H1 (cell line): ENCODE data around the gene TPPP3. TPM values are rescaled to one million over a fixed set of nuclear protein-coding genes. Genes with fewer than 3 reads are reported as not detected.

ENCODE experiments used
- CTCF ChIA-PET: fragments of 300-600 bp; sonication (Branson Sonifier 250); formaldehyde crosslinking; loops from one replicate; lab custom pipeline; 2021; ENCODE audit not compliant: partially characterized antibody; lab: Charles Lee
- POLR2A ChIA-PET: fragments of 300-600 bp; sonication (Branson Sonifier 250); formaldehyde crosslinking; loops from one replicate; lab custom pipeline; 2021; ENCODE audit warnings: inconsistent platforms; ENCODE audit not compliant: partially characterized antibody; lab: Charles Lee
- DNase-seq, 2 experiments: peaks; one replicate each; pipeline versions ENCODE4 v3.0.0 to v3.0.0-alpha.2; 2010 to 2022; ENCODE audit warnings: low spot score in 2 of 2, low read depth in 1 of 2, mixed read lengths in 1 of 2
- FAIRE-seq: peaks from 2 replicates; lab custom pipeline; 2011; peaks lifted over from hg19 to GRCh38; lab: Jason Lieb, UNC
- H2AFZ ChIP-seq: 2 replicates; pipeline ENCODE4 v1.8.1; 2012; ENCODE audit warnings: low read length, inconsistent platforms
- H2AK5ac ChIP-seq: 2 replicates; pipeline ENCODE4 v1.6.1; 2013; ENCODE audit warnings: low read depth, low read length
- H2BK120ac ChIP-seq: replicated peaks from 2 replicates; pipeline ENCODE3; 2013; ENCODE audit warnings: low read depth, low read length, inconsistent platforms
- H2BK12ac ChIP-seq: 2 replicates; pipeline ENCODE4 v1.6.1; 2013; ENCODE audit warnings: low read depth, low read length
- H2BK15ac ChIP-seq: 2 replicates; pipeline ENCODE4 v1.6.1; 2013; ENCODE audit warnings: low read length
- H2BK20ac ChIP-seq: 2 replicates; pipeline ENCODE4 v1.6.1; 2013; ENCODE audit warnings: low read length
- H2BK5ac ChIP-seq: 2 replicates; pipeline ENCODE4 v1.6.1; 2013; ENCODE audit warnings: low read depth, low read length
- H3K14ac ChIP-seq: 2 replicates; pipeline ENCODE4 v1.6.1; 2013; ENCODE audit warnings: inconsistent platforms; ENCODE audit not compliant: insufficient read length
- H3K18ac ChIP-seq: 2 replicates; pipeline ENCODE4 v1.6.1; 2013; ENCODE audit warnings: low read length; ENCODE audit errors: extremely low read depth
- H3K23ac ChIP-seq: 2 replicates; pipeline ENCODE4 v1.6.1; 2013; ENCODE audit warnings: inconsistent platforms; ENCODE audit not compliant: insufficient read length
- H3K23me2 ChIP-seq: 2 replicates; pipeline ENCODE4 v1.6.1; 2013; ENCODE audit warnings: low read depth, low read length
- H3K27ac ChIP-seq: 2 replicates; pipeline ENCODE4 v1.6.1; 2011; ENCODE audit warnings: low read depth, low read length, inconsistent platforms
- H3K27me3 ChIP-seq, 4 experiments: replicated peaks in 1 of 4; 1 replicate in 1 of 4; 2 replicates in 3 of 4; pipeline versions ENCODE4 v1.6.1 to v1.8.1; 2011 to 2013; ENCODE audit warnings: low read length in 3 of 4, mild to moderate bottlenecking in 3 of 4, inconsistent platforms in 2 of 4, mixed read lengths in 2 of 4, moderate library complexity in 1 of 4; ENCODE audit not compliant: control insufficient read depth in 3 of 4, insufficient read depth in 3 of 4; ENCODE audit errors: extremely low read depth in 1 of 4
- H3K36me3 ChIP-seq, 4 experiments: 2 replicates each; pipeline versions ENCODE4 v1.6.1 to v1.8.1; 2011 to 2013; ENCODE audit warnings: mild to moderate bottlenecking in 4 of 4, low read length in 3 of 4, moderate library complexity in 2 of 4, control low read depth in 1 of 4, inconsistent platforms in 1 of 4; ENCODE audit not compliant: insufficient read depth in 4 of 4, control insufficient read depth in 2 of 4
- H3K4ac ChIP-seq: replicated peaks from 2 replicates; pipeline ENCODE3; 2013; ENCODE audit warnings: low read length, low read depth, mixed read lengths, inconsistent platforms; ENCODE audit not compliant: insufficient read length
- H3K4me1 ChIP-seq, 4 experiments: replicated peaks in 1 of 4; 1 replicate in 1 of 4; 2 replicates in 3 of 4; pipeline versions ENCODE4 v1.6.1 to v1.8.1; 2011 to 2013; ENCODE audit warnings: low read length in 3 of 4, inconsistent platforms in 2 of 4, mixed read lengths in 1 of 4; ENCODE audit not compliant: insufficient read depth in 4 of 4, control insufficient read depth in 3 of 4
- H3K4me2 ChIP-seq, 2 experiments: 2 replicates each; pipeline versions ENCODE4 v1.6.1 to v1.8.1; 2011 to 2013; ENCODE audit warnings: low read depth in 2 of 2, low read length in 2 of 2, control low read depth in 1 of 2, inconsistent platforms in 1 of 2, mild to moderate bottlenecking in 1 of 2; ENCODE audit not compliant: insufficient read depth in 1 of 2
- H3K4me3 ChIP-seq, 4 experiments: fragments of 200-600, 300-600 bp in 1 of 4; sonication (generic), shearing (Covaris generic), sonication (Bioruptor Twin) in 1 of 4; 2 replicates each; pipeline versions ENCODE4 v1.5.1 to v1.8.1; 2011 to 2016; ENCODE audit warnings: low read length in 4 of 4, low read depth in 3 of 4, control low read depth in 2 of 4, inconsistent platforms in 2 of 4, mild to moderate bottlenecking in 2 of 4, mixed read lengths in 1 of 4, moderate library complexity in 1 of 4; ENCODE audit not compliant: insufficient read depth in 2 of 4; ENCODE audit errors: extremely low read depth in 1 of 4
- H3K56ac ChIP-seq: replicated peaks from 2 replicates; pipeline ENCODE3; 2013; ENCODE audit warnings: low read depth, mild to moderate bottlenecking, mixed read lengths, low read length, inconsistent platforms; ENCODE audit not compliant: insufficient read length
- H3K79me1 ChIP-seq: 2 replicates; pipeline ENCODE4 v1.6.1; 2013; ENCODE audit warnings: low read depth, low read length, control low read depth
- H3K79me2 ChIP-seq, 2 experiments: 2 replicates each; pipeline versions ENCODE4 v1.6.1 to v1.8.1; 2012 to 2013; ENCODE audit warnings: low read length in 2 of 2, mild to moderate bottlenecking in 2 of 2, inconsistent platforms in 1 of 2; ENCODE audit not compliant: insufficient read depth in 2 of 2, control insufficient read depth in 1 of 2
- H3K9ac ChIP-seq, 4 experiments: replicated peaks in 1 of 4; 1 replicate in 1 of 4; 2 replicates in 3 of 4; pipeline versions ENCODE4 v1.6.1 to v1.8.1; 2011 to 2013; ENCODE audit warnings: low read depth in 3 of 4, low read length in 3 of 4, control low read depth in 2 of 4, mild to moderate bottlenecking in 2 of 4, moderate library complexity in 2 of 4, inconsistent platforms in 1 of 4; ENCODE audit errors: extremely low read depth in 1 of 4
- H3K9me3 ChIP-seq, 2 experiments: 2 replicates each; pipeline versions ENCODE4 v1.6.1 to v1.8.1; 2012 to 2013; ENCODE audit warnings: mild to moderate bottlenecking in 2 of 2, moderate library complexity in 2 of 2, control low read depth in 1 of 2, inconsistent platforms in 1 of 2, low read depth in 1 of 2, low read length in 1 of 2, mixed read lengths in 1 of 2; ENCODE audit not compliant: insufficient read depth in 2 of 2
- H4K20me1 ChIP-seq, 2 experiments: replicated peaks in 1 of 2; 2 replicates each; pipeline versions ENCODE3 to v1.8.1; 2011 to 2013; ENCODE audit warnings: inconsistent platforms in 2 of 2, low read length in 2 of 2, mild to moderate bottlenecking in 1 of 2; ENCODE audit not compliant: insufficient read depth in 2 of 2, control insufficient read depth in 1 of 2
- H4K5ac ChIP-seq: 2 replicates; pipeline ENCODE4 v1.6.1; 2013; ENCODE audit warnings: low read length, low read depth, mixed read lengths, inconsistent platforms; ENCODE audit not compliant: insufficient read length
- H4K8ac ChIP-seq: 2 replicates; pipeline ENCODE4 v1.8.0; 2013; ENCODE audit warnings: mild to moderate bottlenecking, moderate library complexity, low read length, inconsistent platforms; ENCODE audit not compliant: insufficient read depth; ENCODE audit errors: extremely low read depth
- H4K91ac ChIP-seq: replicated peaks from 2 replicates; pipeline ENCODE3; 2013; ENCODE audit warnings: low read length, mixed read lengths, inconsistent platforms; ENCODE audit not compliant: insufficient read length
- EP300 ChIP-seq, 2 experiments: IDR thresholded peaks; 1 replicate in 1 of 2; 2 replicates in 1 of 2; pipeline ENCODE4 v1.6.1; 2011 to 2012; ENCODE audit warnings: low read depth in 2 of 2, low read length in 2 of 2, mild to moderate bottlenecking in 2 of 2, borderline replicate concordance in 1 of 2, inconsistent platforms in 1 of 2, moderate library complexity in 1 of 2
- MAFK ChIP-seq: IDR thresholded peaks from 2 replicates; pipeline ENCODE4 v1.6.1; 2012; ENCODE audit warnings: low read depth, mild to moderate bottlenecking, improper control_type of control experiment, low read length
- WGBS, 2 experiments: shearing (Covaris generic) in 1 of 2; methylation state at CpG; one replicate each; pipeline versions ENCODE4 v1.1.6 to v1.1.7; 2013 to 2015; ENCODE audit warnings: low lambda C conversion rate in 2 of 2, mixed read lengths in 2 of 2, inconsistent platforms in 1 of 2, low coverage in 1 of 2, missing lambda C conversion rate in 1 of 2; ENCODE audit not compliant: insufficient replicate concordance in 2 of 2, insufficient coverage in 1 of 2, insufficient read length in 1 of 2; ENCODE audit errors: extremely low coverage in 1 of 2, missing lambda C conversion rate in 1 of 2; 5-methylcytosine and 5-hydroxymethylcytosine counted together
- polyA plus RNA-seq, 7 experiments: library from polyadenylated mRNA; depleted of rRNA in 3 of 7; stranded (reverse) in 5 of 7; unstranded in 2 of 7; fragments of >200 nt in 5 of 7; fragments of 200-250 nt in 2 of 7; gene quantifications; 1 replicate in 5 of 7; 2 replicates in 1 of 7; 4 replicates in 1 of 7; pipeline versions ENCODE4 v1.2.1 to v1.2.3, GENCODE V29; 2011 to 2013; ENCODE audit warnings: missing spikeins in 2 of 7, mixed read lengths in 2 of 7
- total RNA-seq: library from RNA; stranded (reverse); fragmentation: NEBNext Ultra II Directional; extraction: Animal tissue kit (Norgen Biotek cat#: 25700); gene quantifications from 2 replicates; pipeline ENCODE4 v1.2.1, GENCODE V29; 2021

Gene TPPP3
- total and polyA plus RNA-seq, 2 of the 8 experiments (the other 6 are each of a cell fraction or from before 2014, with no cell fraction given): 0.77 to 1.0 TPM

DNA sequence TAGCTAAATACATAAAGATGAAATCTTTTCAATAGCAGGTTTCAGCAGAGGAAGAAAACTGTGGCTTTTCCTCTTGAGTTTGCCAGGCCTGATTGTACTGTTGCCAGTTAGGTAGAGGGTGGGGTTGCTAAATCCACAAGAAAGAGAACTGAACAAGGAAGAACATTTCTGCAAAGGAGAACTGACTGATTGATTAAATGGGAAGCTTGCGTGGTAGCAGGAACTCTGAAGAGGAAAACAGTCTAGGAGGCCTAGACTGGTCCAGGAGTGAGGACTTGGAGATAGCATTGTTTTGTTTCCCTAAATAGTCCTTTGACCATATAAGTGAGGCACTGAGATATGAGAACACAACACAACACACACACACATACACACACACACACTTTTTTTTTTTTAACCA, 47.9 kb downstream of the TPPP3 start:
- FAIRE-seq (no peak), DNase-seq (no peak)
- H3K27me3 ChIP-seq: no peaks in the 10 kb centered on the region
- no peak overlapping the region for H3K27ac ChIP-seq
- TF ChIP-seq EP300 (IDR thresholded peaks at IDR 0.05; ENCODE audit: borderline replicate concordance in 1 of 2, low read depth in 2 of 2, low read length in 2 of 2) (no peak), MAFK (no peak)
- no peak overlapping the region for H2AFZ ChIP-seq
- no peak overlapping the region for H2BK5ac ChIP-seq
- H3K9ac ChIP-seq: no peak overlapping the region
- H3K4ac ChIP-seq: no peak overlapping the region
- H2BK20ac ChIP-seq: no peak overlapping the region
- no peak overlapping the region for H2BK12ac ChIP-seq
- no peaks in the 10 kb centered on the region for H3K4me1 ChIP-seq
- H2AK5ac ChIP-seq: no peak overlapping the region
- H3K4me3 ChIP-seq: no peak overlapping the region
- no peak overlapping the region for H4K8ac ChIP-seq
- H2BK15ac ChIP-seq: no peak overlapping the region
- no peaks in the 10 kb centered on the region for H3K23me2 ChIP-seq
- H3K56ac ChIP-seq: no peak overlapping the region
- H3K14ac ChIP-seq: no peak overlapping the region
- no peaks in the 10 kb centered on the region for H3K79me2 ChIP-seq
- no peaks in the 10 kb centered on the region for H4K20me1 ChIP-seq
- no peak overlapping the region for H4K5ac ChIP-seq
- no peak overlapping the region for H3K4me2 ChIP-seq
- H3K23ac ChIP-seq: no peak overlapping the region
- WGBS, 2 experiments: 77% methylated on average over 1 of the region's 1 CpG; no CpG with 5 or more reads in 1 of the 2 experiments
- H2BK120ac ChIP-seq: no peak overlapping the region
- no peaks in the 10 kb centered on the region for H3K36me3 ChIP-seq
- no peaks in the 10 kb centered on the region for H3K79me1 ChIP-seq
- H3K18ac ChIP-seq: no peak overlapping the region
- ChIA-PET POLR2A (no interaction called here), CTCF (interaction anchor here (0.6 to 1.2 kb wide), 7 partner anchors 11 to 145 kb away, joined by 3 to 5 read pairs (median 3); partner anchors contain the start of genes KCTD19 and LRRC36)
- no peaks in the 10 kb centered on the region for H3K9me3 ChIP-seq
- no peak overlapping the region for H4K91ac ChIP-seq
